IPS-11a (cell line): ENCODE data around the gene MYOF.

ENCODE experiments used
- H3K4me3 ChIP-seq: one replicate; pipeline ENCODE4 v1.5.1; 2013; ENCODE audit warnings: low read depth, low read length, control low read depth

The MYOF gene

GRCh38 chr10:93398528-93398927, 83.6 kb downstream of the MYOF start:
- no peak overlapping the region for H3K4me3 ChIP-seq

DNA sequence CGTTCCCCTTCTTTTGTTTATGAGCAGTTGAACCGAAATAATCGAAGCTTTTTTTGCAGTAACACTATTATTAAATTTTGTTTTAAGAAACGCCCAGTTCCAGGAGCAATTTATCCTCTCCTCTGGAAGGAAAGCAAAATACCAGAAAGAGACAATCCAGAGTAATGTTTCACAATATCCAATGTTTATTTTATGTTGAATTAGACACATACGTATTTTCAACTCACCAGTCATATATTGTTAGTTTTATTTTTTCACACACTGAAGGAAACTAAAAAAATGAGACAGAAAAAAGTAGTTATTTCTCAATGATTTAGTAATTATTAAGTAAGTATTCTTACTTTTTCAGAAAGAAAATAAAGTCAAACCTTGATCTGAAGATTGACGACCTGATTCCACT, 85.1 kb downstream of the MYOF start:
- no peak overlapping the region for H3K4me3 ChIP-seq

- H3K4me3 ChIP-seq, result no peak overlapping the region
These were observed 88.9 kb downstream of the MYOF start for GRCh38 chr10:93393211-93393610.

- no peak overlapping the region for H3K4me3 ChIP-seq
These were observed 90.0 kb downstream of the MYOF start for GRCh38 chr10:93392121-93392520.

GRCh38 chr10:93390306-93391090, 91.6 kb downstream of the MYOF start:
- no peak overlapping the region for H3K4me3 ChIP-seq

- H3K4me3 ChIP-seq, result no peak overlapping the region
These were observed 95.3 kb downstream of the MYOF start for GRCh38 chr10:93386631-93387369.

GRCh38 chr10:93385345-93385744, 96.8 kb downstream of the MYOF start:
- no peak overlapping the region for H3K4me3 ChIP-seq

DNA sequence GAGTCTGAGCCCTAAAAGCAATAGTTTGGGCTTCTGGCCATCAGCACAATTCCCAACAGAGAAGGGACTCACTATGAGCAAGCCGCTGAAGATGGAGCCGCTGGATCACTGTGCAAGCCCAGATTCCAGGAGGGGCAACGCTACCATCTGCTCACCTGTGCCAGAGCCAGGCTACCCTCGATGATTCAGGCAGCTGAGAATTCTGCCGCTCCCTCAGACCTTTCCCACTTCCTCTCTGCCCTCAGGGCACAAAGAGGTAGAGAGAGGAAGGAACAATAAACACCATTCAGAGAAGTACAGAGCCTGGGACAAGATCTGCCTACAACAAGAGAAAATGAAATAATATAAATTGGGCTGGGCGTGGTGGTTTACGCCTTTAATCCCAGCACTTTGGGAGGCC, 98.1 kb downstream of the MYOF start:
- H3K4me3 ChIP-seq, result no peak overlapping the region

GRCh38 chr10:93383562-93383981, 98.6 kb downstream of the MYOF start:
- no peak overlapping the region for H3K4me3 ChIP-seq

GRCh38 chr10:93379731-93380575, 102.2 kb downstream of the MYOF start:
- H3K4me3 ChIP-seq, result no peak overlapping the region

- no peak overlapping the region for H3K4me3 ChIP-seq
These were observed 103.0 kb downstream of the MYOF start for GRCh38 chr10:93378997-93379730.

- no peak overlapping the region for H3K4me3 ChIP-seq
These were observed 104.1 kb downstream of the MYOF start for GRCh38 chr10:93378039-93378438.

DNA sequence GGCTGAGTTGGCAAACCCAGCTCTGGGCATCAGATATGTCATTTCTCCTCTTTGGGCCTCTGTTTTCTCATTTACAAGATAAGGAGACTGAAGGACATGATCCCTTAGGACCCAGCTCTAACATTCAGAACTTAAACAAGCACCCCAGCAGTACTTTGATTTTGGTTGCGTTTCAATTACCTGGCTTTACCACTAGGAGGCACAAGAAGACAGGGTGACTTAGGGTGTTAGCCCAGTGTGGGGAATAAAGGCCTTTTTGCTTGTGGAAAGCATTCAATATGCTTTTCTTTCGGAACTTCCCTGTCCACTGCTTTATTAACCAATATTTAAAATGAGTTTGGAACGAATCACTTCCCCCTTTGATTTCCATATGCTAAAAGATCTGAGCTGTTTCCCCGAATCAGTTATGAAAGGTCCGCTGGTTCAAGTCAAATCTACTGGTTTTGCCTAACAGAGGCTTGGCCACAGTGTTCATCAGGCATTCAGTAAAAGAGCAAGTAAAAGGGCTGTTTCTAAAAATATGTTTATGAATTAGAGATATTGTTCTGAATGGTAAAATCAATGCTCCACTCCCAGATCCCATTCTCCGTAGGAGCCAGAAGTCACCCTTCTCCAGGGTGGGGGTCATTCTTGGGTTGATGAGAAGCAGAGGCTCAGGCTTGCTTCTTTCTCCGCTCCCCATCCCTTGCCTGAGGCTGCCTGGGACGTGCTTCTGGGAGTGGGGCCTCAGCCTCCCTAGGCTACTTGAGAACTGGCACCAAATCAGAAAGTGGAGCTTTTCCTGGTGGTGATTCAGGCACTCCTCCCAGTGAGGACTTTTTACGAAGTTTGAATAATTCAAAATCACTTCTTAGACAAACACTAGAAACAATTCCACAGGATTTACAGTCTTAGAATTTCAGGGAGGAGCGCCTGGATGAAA, 105.5 kb downstream of the MYOF start:
- H3K4me3 ChIP-seq, result no peak overlapping the region

GRCh38 chr10:93370961-93371360, 111.2 kb downstream of the MYOF start:
- no peak overlapping the region for H3K4me3 ChIP-seq

DNA sequence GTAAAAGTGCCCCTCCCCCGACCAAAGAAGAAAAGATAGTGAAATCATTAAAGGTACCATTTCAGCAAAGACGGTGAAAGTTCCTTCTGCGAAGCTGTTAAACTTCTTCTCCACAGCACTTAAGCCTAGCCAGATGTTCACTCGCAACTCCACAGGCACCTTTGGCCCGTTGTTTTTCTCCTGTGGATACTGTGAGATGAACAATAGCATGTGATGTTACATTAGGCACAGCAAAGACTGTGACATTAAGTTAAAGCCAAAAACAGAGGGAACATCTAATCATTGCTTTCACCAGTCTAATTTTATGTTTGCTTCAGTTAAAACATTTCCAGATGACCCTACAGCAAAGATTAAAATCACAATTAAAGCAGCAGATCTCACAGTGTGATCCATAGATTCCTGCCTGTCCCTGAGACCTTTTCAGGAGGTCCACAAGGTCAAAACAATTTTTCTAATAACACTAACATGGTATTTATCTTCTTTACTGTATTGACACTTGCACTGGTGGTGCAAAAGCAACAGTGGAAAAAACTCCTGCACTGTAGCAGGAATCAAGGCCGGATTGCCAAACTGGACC, 112.5 kb downstream of the MYOF start:
- H3K4me3 ChIP-seq, result no peak overlapping the region

GRCh38 chr10:93368210-93368609, 113.9 kb downstream of the MYOF start:
- no peak overlapping the region for H3K4me3 ChIP-seq

DNA sequence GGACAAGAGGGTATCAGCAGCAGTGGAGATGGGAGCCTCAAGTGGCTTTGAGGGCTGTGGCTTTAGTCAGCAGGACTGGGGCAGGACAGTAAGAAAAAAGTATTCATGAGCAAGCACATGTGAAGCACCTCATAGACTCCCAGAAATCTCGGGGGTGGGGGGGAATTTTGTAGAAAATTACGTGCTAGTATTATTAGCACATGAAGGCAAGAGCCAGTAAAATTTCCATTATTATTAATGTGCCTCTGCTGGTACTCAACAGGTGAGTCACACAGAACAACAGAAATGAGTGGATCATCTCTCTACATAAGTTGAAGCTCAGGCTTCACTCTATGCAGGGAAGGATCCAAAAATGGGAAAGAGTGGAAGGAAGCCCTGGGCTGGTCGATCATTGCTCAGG, 114.5 kb downstream of the MYOF start:
- H3K4me3 ChIP-seq, result no peak overlapping the region

DNA sequence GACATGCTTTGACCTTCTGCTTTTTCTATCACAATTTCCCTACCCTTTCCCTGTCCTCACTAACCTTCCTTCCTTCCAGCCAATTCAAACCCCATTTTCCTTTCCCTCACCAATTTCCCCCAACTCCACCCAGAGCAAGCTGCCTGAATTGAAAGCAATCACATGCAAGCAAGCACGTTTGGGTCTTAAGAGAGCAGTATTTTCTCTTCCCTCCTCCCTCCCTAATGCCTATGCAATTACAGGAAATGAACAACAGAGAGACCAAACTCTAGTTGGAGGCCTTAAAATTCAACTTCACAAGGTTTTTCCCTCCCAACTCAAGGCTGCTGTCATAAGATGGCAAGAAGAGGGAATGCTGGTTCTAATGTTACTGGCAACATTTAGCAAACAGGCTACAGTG, 117.2 kb downstream of the MYOF start:
- no peak overlapping the region for H3K4me3 ChIP-seq

DNA sequence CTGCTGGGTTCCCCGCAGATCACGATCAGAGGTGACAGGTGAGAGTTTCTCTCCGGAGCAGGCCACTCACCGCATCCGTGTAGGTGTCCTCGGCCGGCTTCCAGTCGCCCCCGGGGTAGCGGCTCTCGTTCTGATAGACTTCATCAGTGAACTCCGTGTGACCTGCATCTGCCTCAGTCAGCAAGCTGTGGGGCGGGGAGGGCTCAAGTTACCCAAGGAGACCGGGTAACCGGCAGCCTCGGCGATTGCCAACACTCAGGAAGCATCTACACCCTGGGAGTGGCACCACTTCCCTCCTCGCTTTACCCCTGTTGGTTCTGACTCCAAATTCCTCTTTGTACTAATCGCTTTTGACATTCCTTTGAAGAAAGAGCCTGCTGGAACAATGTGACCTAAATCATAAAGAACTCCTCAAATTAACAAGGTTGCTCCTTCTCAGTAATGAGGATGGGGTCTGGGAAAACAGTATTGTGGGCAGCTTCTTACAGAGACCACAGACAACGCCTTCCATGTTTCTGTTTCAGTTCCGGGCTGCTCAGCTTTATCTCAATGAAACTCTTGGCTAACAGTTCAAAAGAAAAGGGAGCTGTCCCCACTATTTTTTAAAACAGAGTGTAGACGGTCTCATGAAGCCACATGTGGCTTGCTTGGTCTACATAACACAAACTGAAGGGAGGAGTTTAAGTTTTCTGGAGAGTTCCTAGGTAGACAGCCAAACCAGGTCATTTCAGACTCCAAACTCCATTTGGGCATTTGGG, 118.1 kb downstream of the MYOF start:
- H3K4me3 ChIP-seq, result no peak overlapping the region
